Sigmoid colon (tissue), 4 donors: ENCODE data around the gene FCAR.

Experiments used
- CTCF ChIP-seq, 4 experiments: fragments of 450-650 bp in 3 of 4; fragments of 200-600 bp in 1 of 4; IDR thresholded peaks; one replicate each; pipeline ENCODE4 v1.5.1; 2016 to 2019; ENCODE audit warnings: antibody characterized with exemption in 4 of 4, mild to moderate bottlenecking in 3 of 4, moderate library complexity in 2 of 4
- EP300 ChIP-seq, 4 donors: sonication (generic); formaldehyde crosslinking; IDR thresholded peaks; one replicate each; pipeline ENCODE4 v1.6.1; 2017; ENCODE audit warnings: antibody characterized with exemption in 4 of 4
- POLR2A ChIP-seq, 2 donors: fragments of 450-650 bp; IDR thresholded peaks; one replicate each; pipeline ENCODE4 v1.6.1; 2016; ENCODE audit warnings: antibody characterized with exemption in 2 of 2, mild to moderate bottlenecking in 2 of 2, moderate library complexity in 2 of 2

GRCh38 chr19:54902061-54902460, 28.0 kb downstream of the FCAR start:
- no peak for TF ChIP-seq EP300 (IDR thresholded peaks at IDR 0.05)
- no peak for TF ChIP-seq CTCF (IDR thresholded peaks at IDR 0.05)
- no peak for TF ChIP-seq POLR2A (IDR thresholded peaks at IDR 0.05)
